ENCODE data around the gene VPS13D.

- TF ChIP-seq, protein P1, sequence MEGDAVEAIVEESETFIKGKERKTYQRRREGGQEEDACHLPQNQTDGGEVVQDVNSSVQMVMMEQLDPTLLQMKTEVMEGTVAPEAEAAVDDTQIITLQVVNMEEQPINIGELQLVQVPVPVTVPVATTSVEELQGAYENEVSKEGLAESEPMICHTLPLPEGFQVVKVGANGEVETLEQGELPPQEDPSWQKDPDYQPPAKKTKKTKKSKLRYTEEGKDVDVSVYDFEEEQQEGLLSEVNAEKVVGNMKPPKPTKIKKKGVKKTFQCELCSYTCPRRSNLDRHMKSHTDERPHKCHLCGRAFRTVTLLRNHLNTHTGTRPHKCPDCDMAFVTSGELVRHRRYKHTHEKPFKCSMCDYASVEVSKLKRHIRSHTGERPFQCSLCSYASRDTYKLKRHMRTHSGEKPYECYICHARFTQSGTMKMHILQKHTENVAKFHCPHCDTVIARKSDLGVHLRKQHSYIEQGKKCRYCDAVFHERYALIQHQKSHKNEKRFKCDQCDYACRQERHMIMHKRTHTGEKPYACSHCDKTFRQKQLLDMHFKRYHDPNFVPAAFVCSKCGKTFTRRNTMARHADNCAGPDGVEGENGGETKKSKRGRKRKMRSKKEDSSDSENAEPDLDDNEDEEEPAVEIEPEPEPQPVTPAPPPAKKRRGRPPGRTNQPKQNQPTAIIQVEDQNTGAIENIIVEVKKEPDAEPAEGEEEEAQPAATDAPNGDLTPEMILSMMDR (IDR thresholded peaks at IDR 0.05; ENCODE audit: low read depth, low read length, poor library complexity, severe bottlenecking) = no peak
- TF ChIP-seq EZH2phosphoT487 (IDR thresholded peaks at IDR 0.05; ENCODE audit: borderline replicate concordance, low read length) = no peak
These were observed 290.0 kb downstream of the VPS13D start for GRCh38 chr1:12519693-12520364.

Data from DOHH2 (cell line).